Caco-2 (cell line): ENCODE results near the gene F12. TPM values are rescaled to one million over a fixed set of nuclear protein-coding genes. Genes with fewer than 3 reads are reported as not detected.

ENCODE experiments used
- BruUV-seq: library from RNA; stranded (reverse); fragments of 400-500 nt; replicated peaks from 2 replicates; lab custom pipeline; 2021; lab: Mats Ljungman, UMichigan
- CTCF ChIA-PET: fragments of 300-600 bp; sonication (Branson Sonifier 250); formaldehyde crosslinking; loops from one replicate; lab custom pipeline; 2022; ENCODE audit warnings: antibody characterized with exemption; lab: Charles Lee
- POLR2A ChIA-PET: fragments of 300-600 bp; sonication (Branson Sonifier 250); formaldehyde crosslinking; loops from one replicate; lab custom pipeline; 2022; ENCODE audit warnings: antibody characterized with exemption; lab: Charles Lee
- DNase-seq, 2 experiments: peaks; one replicate each; pipeline versions ENCODE4 v3.0.0 to v3.0.0-alpha.2; 2020 to 2022
- H3K27me3 ChIP-seq: replicated peaks from 2 replicates; pipeline ENCODE4 v1.6.0; 2011; ENCODE audit warnings: low read length; ENCODE audit not compliant: control insufficient read depth, insufficient read depth
- H3K36me3 ChIP-seq: 2 replicates; pipeline ENCODE4 v1.5.1; 2011; ENCODE audit warnings: low read length; ENCODE audit not compliant: control insufficient read depth, insufficient read depth
- H3K4me1 ChIP-seq: fragments of 250-450 bp; sonication (Bioruptor Pico); 2 replicates; pipeline ENCODE4 v1.5.1; 2020; ENCODE audit warnings: mild to moderate bottlenecking
- H3K4me3 ChIP-seq: 2 replicates; pipeline ENCODE4 v1.5.1; 2011; ENCODE audit warnings: low read depth, mild to moderate bottlenecking, control low read depth, low read length
- H3K9me3 ChIP-seq: fragments of 250-450 bp; sonication (Bioruptor Pico); 2 replicates; pipeline ENCODE4 v1.5.1; 2020; ENCODE audit warnings: mild to moderate bottlenecking, moderate library complexity
- H3K27ac Mint-ChIP-seq: one replicate; pipeline ENCODE4 v1.8.0; 2022; ENCODE audit warnings: mixed read lengths; ENCODE audit not compliant: unreplicated experiment
- H3K27me3 Mint-ChIP-seq: one replicate; pipeline ENCODE4 v1.8.0; 2022; ENCODE audit warnings: mixed read lengths; ENCODE audit not compliant: insufficient read depth, unreplicated experiment
- H3K36me3 Mint-ChIP-seq: one replicate; pipeline ENCODE4 v1.8.0; 2022; ENCODE audit warnings: mild to moderate bottlenecking, mixed read lengths; ENCODE audit not compliant: insufficient read depth, unreplicated experiment
- H3K4me1 Mint-ChIP-seq: one replicate; pipeline ENCODE4 v1.8.0; 2022; ENCODE audit warnings: low read depth, mixed read lengths; ENCODE audit not compliant: unreplicated experiment
- H3K4me3 Mint-ChIP-seq: one replicate; pipeline ENCODE4 v1.8.0; 2022; ENCODE audit warnings: mild to moderate bottlenecking, moderate library complexity, mixed read lengths; ENCODE audit not compliant: unreplicated experiment
- H3K9me3 Mint-ChIP-seq: one replicate; pipeline ENCODE4 v1.8.0; 2022; ENCODE audit warnings: mixed read lengths; ENCODE audit not compliant: unreplicated experiment
- intact Hi-C: fragments of 100-400 bp; cut with micrococcal nuclease; formaldehyde crosslinking; loops from one replicate; pipeline ENCODE4 v1.10.0; 2022; ENCODE audit not compliant: unreplicated experiment
- total RNA-seq: library from RNA; stranded (reverse); gene quantifications from 2 replicates; pipeline ENCODE4 v1.2.3, GENCODE V29; 2022
- TF ChIP-seq, protein P1 (sequence below), 2 experiments: fragments of 200-600 bp in 1 of 2; IDR thresholded peaks; 1 replicate in 1 of 2; 2 replicates in 1 of 2; pipeline versions ENCODE4 v1.5.1 to v1.8.0; 2011 to 2022; ENCODE audit warnings: antibody characterized with exemption in 1 of 2, control low read depth in 1 of 2, inconsistent platforms in 1 of 2, low read depth in 1 of 2, low read length in 1 of 2, mild to moderate bottlenecking in 1 of 2, moderate library complexity in 1 of 2; ENCODE audit not compliant: insufficient read depth in 1 of 2, severe bottlenecking in 1 of 2, unreplicated experiment in 1 of 2

F12 gene
- total RNA-seq, 1 experiment from 2014 or later, result 13.3 TPM

DNA sequence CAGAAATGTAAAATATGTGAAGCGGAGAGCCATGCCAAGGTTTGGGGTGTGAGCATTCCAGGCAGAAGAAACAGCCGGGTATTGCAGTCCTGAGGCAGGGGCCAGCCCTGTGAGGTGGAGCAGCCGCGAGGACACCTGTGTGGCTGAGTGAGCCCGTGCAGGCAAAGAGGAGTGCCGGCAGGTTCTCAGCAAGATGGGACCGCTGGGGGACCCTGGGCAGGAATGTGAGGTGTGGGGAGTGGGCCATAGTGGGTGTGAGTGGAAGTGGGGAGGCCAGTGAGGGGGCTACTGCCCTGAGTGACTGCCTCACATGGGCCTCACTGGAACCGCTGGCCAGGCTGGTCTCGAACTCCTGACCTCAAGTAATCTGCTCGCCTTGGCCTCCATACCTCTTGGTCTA, 29.1 kb upstream of the F12 start:
- Histone ChIP-seq H3K36me3 (peaks cover 5% of the 10 kb centered on the region), H3K9me3 (no peaks in the 10 kb centered on the region), H3K4me1 (0 out of 2 replicates have a peak, but pooled peaks cover 3% of the 10 kb centered on the region), H3K27me3 (no peaks in the 10 kb centered on the region), H3K4me3 (no peak overlapping the region)
- POLR2A ChIA-PET, result no interaction called here
- peak in 1 of 2 experiments; percentile 38 for DNase-seq
- H3K9me3 Mint-ChIP-seq, result no peaks in the 10 kb centered on the region
- H3K27me3 Mint-ChIP-seq, result no peaks in the 10 kb centered on the region
- CTCF ChIA-PET, result interaction anchor here (1.1 kb wide), 1 partner anchor 34 kb away, joined by 4 read pairs; no protein-coding TSS in a partner anchor
- TF ChIP-seq, protein P1, sequence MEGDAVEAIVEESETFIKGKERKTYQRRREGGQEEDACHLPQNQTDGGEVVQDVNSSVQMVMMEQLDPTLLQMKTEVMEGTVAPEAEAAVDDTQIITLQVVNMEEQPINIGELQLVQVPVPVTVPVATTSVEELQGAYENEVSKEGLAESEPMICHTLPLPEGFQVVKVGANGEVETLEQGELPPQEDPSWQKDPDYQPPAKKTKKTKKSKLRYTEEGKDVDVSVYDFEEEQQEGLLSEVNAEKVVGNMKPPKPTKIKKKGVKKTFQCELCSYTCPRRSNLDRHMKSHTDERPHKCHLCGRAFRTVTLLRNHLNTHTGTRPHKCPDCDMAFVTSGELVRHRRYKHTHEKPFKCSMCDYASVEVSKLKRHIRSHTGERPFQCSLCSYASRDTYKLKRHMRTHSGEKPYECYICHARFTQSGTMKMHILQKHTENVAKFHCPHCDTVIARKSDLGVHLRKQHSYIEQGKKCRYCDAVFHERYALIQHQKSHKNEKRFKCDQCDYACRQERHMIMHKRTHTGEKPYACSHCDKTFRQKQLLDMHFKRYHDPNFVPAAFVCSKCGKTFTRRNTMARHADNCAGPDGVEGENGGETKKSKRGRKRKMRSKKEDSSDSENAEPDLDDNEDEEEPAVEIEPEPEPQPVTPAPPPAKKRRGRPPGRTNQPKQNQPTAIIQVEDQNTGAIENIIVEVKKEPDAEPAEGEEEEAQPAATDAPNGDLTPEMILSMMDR (IDR thresholded peaks at IDR 0.05; ENCODE audit: insufficient read depth in 1 of 2, low read depth in 1 of 2, low read length in 1 of 2, severe bottlenecking in 1 of 2, unreplicated experiment in 1 of 2), result no peak
- H3K27ac Mint-ChIP-seq, result no peak overlapping the region
- H3K4me1 Mint-ChIP-seq, result no peaks in the 10 kb centered on the region
- intact Hi-C loops, result no loop called here
- no TSS peak for BruUV-seq
- H3K4me3 Mint-ChIP-seq, result no peak overlapping the region
- H3K36me3 Mint-ChIP-seq, result peaks cover 47% of the 10 kb centered on the region

- no TSS peak for BruUV-seq
- TF ChIP-seq, protein P1 (IDR thresholded peaks at IDR 0.05; ENCODE audit: insufficient read depth in 1 of 2, low read depth in 1 of 2, low read length in 1 of 2, severe bottlenecking in 1 of 2, unreplicated experiment in 1 of 2), result no peak
- no peaks in the 10 kb centered on the region for H3K9me3 ChIP-seq
- Mint-ChIP-seq H3K4me1 (no peaks in the 10 kb centered on the region), H3K27me3 (no peaks in the 10 kb centered on the region), H3K4me3 (no peak overlapping the region), H3K9me3 (no peaks in the 10 kb centered on the region), H3K27ac (no peak overlapping the region), H3K36me3 (peaks cover 44% of the 10 kb centered on the region)
- no peak overlapping the region for H3K4me3 ChIP-seq
- intact Hi-C loops, result no loop called here
- ChIA-PET CTCF (interaction anchor here (1.1 to 1.4 kb wide), 3 partner anchors 20 to 128 kb away, joined by 3 to 4 read pairs (median 4); no protein-coding TSS in a partner anchor), POLR2A (interaction anchor here (0.6 to 1.1 kb wide), 2 partner anchors 9 to 18 kb away, joined by 5 read pairs; no protein-coding TSS in a partner anchor)
- H3K27me3 ChIP-seq, result no peaks in the 10 kb centered on the region
- H3K4me1 ChIP-seq, result 0 out of 2 replicates have a peak, but pooled peaks cover 3% of the 10 kb centered on the region
- DNase-seq, result peak in 1 of 2 experiments; percentile 38
- peaks cover 5% of the 10 kb centered on the region for H3K36me3 ChIP-seq
Measured at GRCh38 chr5:177437623-177438022, 28.3 kb upstream of the F12 start.

GRCh38 chr5:177435847-177436536, 26.6 kb upstream of the F12 start:
- Histone ChIP-seq H3K27me3 (no peaks in the 10 kb centered on the region), H3K36me3 (peaks cover 5% of the 10 kb centered on the region), H3K9me3 (no peaks in the 10 kb centered on the region), H3K4me1 (0 out of 2 replicates have a peak, but pooled peaks cover 3% of the 10 kb centered on the region), H3K4me3 (no peak overlapping the region)
- CTCF ChIA-PET, result interaction anchor here (0.6 to 1.1 kb wide), 4 partner anchors 20 to 64 kb away, joined by 3 to 4 read pairs (median 4); no protein-coding TSS in a partner anchor
- intact Hi-C loops, result no loop called here
- H3K27me3 Mint-ChIP-seq, result no peaks in the 10 kb centered on the region
- peaks cover 33% of the 10 kb centered on the region for H3K36me3 Mint-ChIP-seq
- no peak overlapping the region for H3K27ac Mint-ChIP-seq
- H3K4me1 Mint-ChIP-seq, result no peaks in the 10 kb centered on the region
- H3K9me3 Mint-ChIP-seq, result no peaks in the 10 kb centered on the region
- no peak overlapping the region for H3K4me3 Mint-ChIP-seq
- DNase-seq, result no peak
- POLR2A ChIA-PET, result no interaction called here
- TF ChIP-seq, protein P1 (IDR thresholded peaks at IDR 0.05; ENCODE audit: insufficient read depth in 1 of 2, low read depth in 1 of 2, low read length in 1 of 2, severe bottlenecking in 1 of 2, unreplicated experiment in 1 of 2), result no peak
- no TSS peak for BruUV-seq
